Measurements from ENCODE around the gene PCBP3.

DNA sequence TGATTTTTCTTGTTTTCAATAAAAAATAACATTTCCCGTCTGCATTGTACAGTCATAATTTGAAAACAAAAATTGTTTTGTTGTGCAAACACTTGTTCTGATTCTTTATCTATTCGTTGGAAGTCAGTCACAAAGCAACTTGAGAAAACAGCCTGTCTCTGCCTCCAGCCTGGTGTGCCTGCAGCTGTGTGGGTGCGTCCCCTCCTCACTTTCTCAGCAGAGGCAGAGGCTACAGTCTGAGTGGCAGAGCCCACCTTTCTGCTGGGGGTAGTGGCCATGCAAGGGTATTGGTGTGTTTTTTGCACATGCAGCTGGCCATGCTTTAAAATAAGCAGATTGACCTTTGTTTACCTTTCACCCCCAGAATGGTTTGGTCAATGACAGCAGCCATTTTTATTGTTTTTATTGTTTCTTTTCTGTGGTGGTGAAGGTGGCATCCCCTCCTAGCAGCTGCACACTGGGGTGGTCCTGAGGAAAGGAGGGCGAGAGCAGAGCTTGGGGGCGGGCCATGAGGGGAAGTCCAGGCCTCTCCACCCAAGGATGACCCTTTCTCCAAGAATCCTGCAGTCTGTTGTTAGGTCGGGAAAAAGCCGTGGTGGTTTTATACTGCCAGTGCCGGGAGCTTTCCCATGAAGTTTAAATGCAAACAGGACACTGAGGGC lies 159.6 kb downstream of the PCBP3 start:
- TF ChIP-seq POLR2A (IDR thresholded peaks at IDR 0.05; ENCODE audit: low read depth, low read length) (no peak), POLR2AphosphoS5 (IDR thresholded peaks at IDR 0.05; ENCODE audit: low read depth, low read length) (no peak)
